GM19452 (cell line): ENCODE results near the gene USP7.

ENCODE experiments used
- ATAC-seq: cut with Tn5 transposase; IDR thresholded peaks from one replicate; pipeline ENCODE4 v1.9.1; 2021; ENCODE audit not compliant: unreplicated experiment

The USP7 gene

GRCh38 chr16:8903004-8903403 is 60.7 kb downstream of the USP7 start:
- ATAC-seq: no peak

GRCh38 chr16:8901320-8901861 is 62.3 kb downstream of the USP7 start:
- ATAC-seq: no peak

GRCh38 chr16:8900343-8900742 is 63.4 kb downstream of the USP7 start:
- no peak for ATAC-seq

- no peak for ATAC-seq
These were observed 63.9 kb downstream of the USP7 start for GRCh38 chr16:8899709-8900317.

- no peak for ATAC-seq
These were observed 64.9 kb downstream of the USP7 start for GRCh38 chr16:8898660-8899318.

GRCh38 chr16:8894736-8895334 is 68.9 kb downstream of the USP7 start:
- no peak for ATAC-seq

- no peak for ATAC-seq
These were observed 69.6 kb downstream of the USP7 start for GRCh38 chr16:8893976-8894690.

GRCh38 chr16:8893426-8893825 is 70.3 kb downstream of the USP7 start:
- no peak for ATAC-seq

GRCh38 chr16:8892101-8892575 is 71.6 kb downstream of the USP7 start:
- peak; percentile 24 for ATAC-seq

GRCh38 chr16:8890549-8890921 is 73.2 kb downstream of the USP7 start:
- ATAC-seq: no peak

- no peak for ATAC-seq
These were observed 73.7 kb downstream of the USP7 start for GRCh38 chr16:8889893-8890548.

- ATAC-seq: no peak
These were observed 74.5 kb downstream of the USP7 start for GRCh38 chr16:8888951-8889892.

- ATAC-seq: no peak
These were observed 75.7 kb downstream of the USP7 start for GRCh38 chr16:8887952-8888560.

GRCh38 chr16:8887431-8887765 is 76.3 kb downstream of the USP7 start:
- ATAC-seq: no peak

GRCh38 chr16:8886593-8887430 is 76.9 kb downstream of the USP7 start:
- ATAC-seq: no peak

- no peak for ATAC-seq
These were observed 77.8 kb downstream of the USP7 start for GRCh38 chr16:8885674-8886592.

GRCh38 chr16:8882725-8883377 is 80.9 kb downstream of the USP7 start:
- ATAC-seq: no peak
